HG03066 (cell line): ENCODE measurements around the gene GABRR3.

Experiments used
- ATAC-seq: cut with Tn5 transposase; IDR thresholded peaks from one replicate; pipeline ENCODE4 v1.9.1; 2021; ENCODE audit warnings: low read depth; ENCODE audit not compliant: unreplicated experiment

Gene GABRR3

GRCh38 chr3:97959872-97960271 lies 75.2 kb downstream of the GABRR3 start:
- no peak for ATAC-seq

GRCh38 chr3:97958796-97959195 lies 76.3 kb downstream of the GABRR3 start:
- no peak for ATAC-seq

GRCh38 chr3:97958396-97958795 lies 76.7 kb downstream of the GABRR3 start:
- ATAC-seq: no peak

GRCh38 chr3:97957617-97958311 lies 77.4 kb downstream of the GABRR3 start:
- ATAC-seq: no peak

GRCh38 chr3:97956051-97956450 lies 79.1 kb downstream of the GABRR3 start:
- ATAC-seq: no peak

GRCh38 chr3:97954228-97954827 lies 80.8 kb downstream of the GABRR3 start:
- no peak for ATAC-seq

GRCh38 chr3:97952872-97953271 lies 82.2 kb downstream of the GABRR3 start:
- no peak for ATAC-seq

GRCh38 chr3:97952280-97952679 lies 82.8 kb downstream of the GABRR3 start:
- ATAC-seq: no peak

- no peak for ATAC-seq
These were observed 84.8 kb downstream of the GABRR3 start for GRCh38 chr3:97950360-97950759.

GRCh38 chr3:97949743-97950142 lies 85.4 kb downstream of the GABRR3 start:
- ATAC-seq: no peak

GRCh38 chr3:97949110-97949485 lies 86.0 kb downstream of the GABRR3 start:
- ATAC-seq: no peak

GRCh38 chr3:97948351-97949109 lies 86.6 kb downstream of the GABRR3 start:
- ATAC-seq: no peak

- no peak for ATAC-seq
These were observed 92.1 kb downstream of the GABRR3 start for GRCh38 chr3:97942801-97943546.

GRCh38 chr3:97940034-97940433 lies 95.1 kb downstream of the GABRR3 start:
- ATAC-seq: no peak

- no peak for ATAC-seq
These were observed 95.7 kb downstream of the GABRR3 start for GRCh38 chr3:97939401-97939800.

- ATAC-seq: no peak
These were observed 96.7 kb downstream of the GABRR3 start for GRCh38 chr3:97938444-97938843.

GRCh38 chr3:97937205-97937604 lies 97.9 kb downstream of the GABRR3 start:
- no peak for ATAC-seq

- no peak for ATAC-seq
These were observed 99.3 kb downstream of the GABRR3 start for GRCh38 chr3:97935842-97936241.
